GM10266 (cell line): ENCODE results near the gene CRX.
"Not testable (repeated sequence)": the region's sequence is repeated elsewhere in the genome, so short reads cannot be mapped to it uniquely, and the experiment has no call there.

Source experiments
- DNase-seq: peaks from one replicate; pipeline ENCODE4 v3.0.0; 2012; ENCODE audit errors: extremely low spot score
- CTCF ChIP-seq: IDR thresholded peaks from 2 replicates; pipeline ENCODE4 v1.5.1; 2012; ENCODE audit warnings: mild to moderate bottlenecking, low read depth; ENCODE audit not compliant: control insufficient read depth, insufficient read depth; ENCODE audit errors: missing control alignments

Gene CRX

DNA sequence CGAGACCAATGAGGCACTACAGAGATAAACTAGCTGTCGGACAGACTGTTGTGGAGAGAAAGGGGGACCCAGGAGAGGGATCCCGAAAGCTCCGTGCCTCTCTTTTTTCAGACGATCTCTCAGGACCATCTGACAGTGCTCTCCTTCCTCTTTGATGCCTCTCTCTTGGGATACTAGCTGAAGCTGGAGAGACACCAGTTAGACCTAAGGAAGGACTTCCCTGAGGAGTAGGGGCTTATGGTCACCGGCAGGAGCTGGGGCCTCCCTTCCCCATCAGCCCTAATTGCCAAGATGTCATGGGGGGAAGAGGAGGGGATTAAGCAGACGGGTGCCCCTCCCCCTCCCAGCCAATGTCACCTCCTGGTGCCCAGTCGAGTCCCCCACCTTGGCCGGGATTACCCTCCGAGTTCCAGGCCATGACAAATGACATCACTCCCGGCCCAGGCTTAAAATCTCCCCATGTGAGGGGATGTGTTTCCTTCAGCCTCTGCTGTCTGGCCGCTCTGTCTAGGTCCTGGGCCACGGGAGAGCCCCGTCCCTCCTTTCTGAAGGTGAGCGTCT lies at the start of gene CRX:
Gene CRX, plus strand, starts transcription at position 478 of the 561 bp plus-strand sequence. CDS start 12,507 bp downstream, outside the sequence.
- no peak for TF ChIP-seq CTCF
- DNase-seq: no peak

- TF ChIP-seq CTCF: no peak
- DNase-seq: no peak
Observed at GRCh38 chr19:47776568-47776967, 45.2 kb upstream of the CRX start.

DNA sequence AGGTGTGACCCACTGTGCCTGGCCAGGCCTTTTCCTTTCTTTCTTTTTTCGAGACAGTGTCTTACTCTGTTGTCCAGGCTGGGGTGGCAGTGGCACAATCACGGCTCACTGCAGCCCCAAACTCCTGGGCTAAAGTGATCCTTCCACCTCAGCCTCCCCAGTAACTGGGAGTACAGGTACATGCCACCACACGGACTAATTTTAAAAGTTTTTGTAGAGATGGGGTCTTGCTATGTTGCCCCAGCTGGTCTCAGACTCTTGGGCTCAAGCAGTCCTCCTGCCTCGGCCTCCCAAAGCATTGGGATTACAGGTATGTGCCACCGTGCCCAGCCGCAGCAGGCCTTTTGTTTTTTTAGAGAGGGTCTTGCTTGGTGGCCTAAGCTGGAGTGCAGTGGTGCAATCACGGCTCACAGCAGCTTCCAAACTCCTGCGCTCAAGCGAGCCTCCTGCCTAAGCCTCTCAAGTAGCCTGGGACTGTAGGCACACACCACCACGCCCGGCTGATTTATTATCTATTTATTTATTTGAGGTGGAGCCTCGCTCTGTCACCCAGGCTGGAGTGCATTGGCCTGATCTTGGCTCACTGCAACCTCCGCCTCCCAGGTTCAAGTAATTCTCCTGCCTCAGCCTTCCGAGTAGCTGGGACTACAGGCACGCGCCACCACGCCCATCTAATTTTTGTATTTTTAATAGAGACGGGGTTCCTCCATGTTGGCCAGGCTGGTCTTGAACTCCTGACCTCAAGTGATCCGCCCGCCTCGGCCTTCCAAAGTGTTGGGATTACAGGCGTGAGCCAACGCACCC lies 44.3 kb upstream of the CRX start:
- not testable (repeated sequence) for DNase-seq

GRCh38 chr19:47778049-47778953 lies 43.4 kb upstream of the CRX start, which contains the start of gene SELENOW:
Gene SELENOW (plus strand): TSS chr19:47778703. CDS start chr19:47778786, 83 bp downstream.
- no peak for TF ChIP-seq CTCF
- peak; percentile 91 for DNase-seq

- no peak for DNase-seq
- no peak for TF ChIP-seq CTCF
Observed at GRCh38 chr19:47778954-47779351, 42.8 kb upstream of the CRX start.

- TF ChIP-seq CTCF: no peak
- no peak for DNase-seq
Observed at GRCh38 chr19:47779524-47780214, 42.1 kb upstream of the CRX start.

DNA sequence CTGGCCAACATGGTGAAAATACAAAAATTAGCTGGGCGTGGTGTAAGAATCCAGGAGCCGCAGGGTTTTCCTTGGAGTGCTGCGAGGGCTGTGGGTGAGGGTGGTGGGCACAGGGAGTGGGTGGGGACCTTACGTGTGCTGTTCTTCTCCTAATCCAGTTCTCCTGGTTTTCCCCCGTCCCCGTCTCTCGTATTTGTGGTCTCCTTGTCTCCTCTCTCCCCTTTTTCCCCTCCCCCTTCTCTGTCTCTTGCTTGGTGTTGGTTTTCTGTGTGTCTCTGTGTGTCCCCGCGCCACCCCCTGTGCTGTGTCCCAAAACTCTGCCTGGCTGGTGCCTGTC lies 41.6 kb upstream of the CRX start:
- DNase-seq: no peak
- TF ChIP-seq CTCF: no peak
